Muscle layer of colon (tissue), 2 donors: ENCODE measurements around the gene SLC9B1.
A peak's percentile ranks its signal among the peaks of the same experiment; 100 is the strongest.
"Not testable (repeated sequence)": the region's sequence is repeated elsewhere in the genome, so short reads cannot be mapped to it uniquely, and the experiment has no call there.

ENCODE experiments used
- H3K27ac ChIP-seq: one replicate; pipeline ENCODE4 v1.7.0; 2013; ENCODE audit warnings: low read depth, mild to moderate bottlenecking, low read length, moderate library complexity
- H3K27me3 ChIP-seq, 2 donors: one replicate each; pipeline ENCODE4 v1.7.0; 2013; ENCODE audit warnings: low read length in 2 of 2, mild to moderate bottlenecking in 2 of 2; ENCODE audit not compliant: insufficient read depth in 2 of 2, control insufficient read depth in 1 of 2
- H3K36me3 ChIP-seq: one replicate; pipeline ENCODE4 v1.7.0; 2013; ENCODE audit warnings: mild to moderate bottlenecking, low read length; ENCODE audit not compliant: insufficient read depth
- H3K4me1 ChIP-seq: one replicate; pipeline ENCODE4 v1.7.0; 2013; ENCODE audit warnings: mild to moderate bottlenecking, low read length; ENCODE audit not compliant: insufficient read depth
- H3K4me3 ChIP-seq, 2 donors: one replicate each; pipeline ENCODE4 v1.7.0; 2013; ENCODE audit warnings: low read length in 2 of 2, low read depth in 1 of 2, mild to moderate bottlenecking in 1 of 2, moderate library complexity in 1 of 2
- H3K9ac ChIP-seq: one replicate; pipeline ENCODE4 v1.7.0; 2013; ENCODE audit warnings: low read length
- H3K9me3 ChIP-seq: one replicate; pipeline ENCODE4 v1.7.0; 2013; ENCODE audit warnings: mild to moderate bottlenecking, low read length
- donor health status: abdominal sarcoma.
- donor health status: Adenocarcinoma of cecum.

Gene SLC9B1

GRCh38 chr4:102869569-102870197 is 149.8 kb downstream of the SLC9B1 start:
- Histone ChIP-seq H3K4me3 (peak overlapping the region; percentile 97 to 98), H3K9me3 (no peaks in the 10 kb centered on the region), H3K27ac (peak overlapping the region; percentile 99), H3K4me1 (peaks cover 6% of the 10 kb centered on the region), H3K27me3 (no peaks in the 10 kb centered on the region), H3K9ac (peak overlapping the region; percentile 88), H3K36me3 (no peaks in the 10 kb centered on the region)

GRCh38 chr4:102868781-102869568 is 150.5 kb downstream of the SLC9B1 start, which contains the start of gene CISD2:
Gene CISD2 (plus strand): TSS chr4:102868992. CDS start chr4:102869085, 93 bp downstream.
- Histone ChIP-seq H3K27ac (peak within 1 kb of the TSS; percentile 99), H3K27me3 (no peaks in the 10 kb centered on the region), H3K9ac (peak within 1 kb of the TSS; percentile 88), H3K4me1 (peaks cover 6% of the 10 kb centered on the region), H3K36me3 (no peaks in the 10 kb centered on the region), H3K9me3 (no peaks in the 10 kb centered on the region), H3K4me3 (peak within 1 kb of the TSS; percentile 97 to 98)

GRCh38 chr4:102868153-102868780 is 151.2 kb downstream of the SLC9B1 start:
- Histone ChIP-seq H3K27me3 (no peaks in the 10 kb centered on the region), H3K4me1 (peaks cover 6% of the 10 kb centered on the region), H3K9me3 (no peaks in the 10 kb centered on the region), H3K27ac (peak overlapping the region; percentile 99), H3K36me3 (no peaks in the 10 kb centered on the region), H3K4me3 (peak overlapping the region; percentile 97 to 98), H3K9ac (peak overlapping the region; percentile 58)

- H3K4me3 ChIP-seq = peak overlapping the region; percentile 97 to 98
- H3K27me3 ChIP-seq = no peaks in the 10 kb centered on the region
- no peaks in the 10 kb centered on the region for H3K9me3 ChIP-seq
- H3K36me3 ChIP-seq = no peaks in the 10 kb centered on the region
- H3K27ac ChIP-seq = no peak overlapping the region
- H3K4me1 ChIP-seq = peaks cover 6% of the 10 kb centered on the region
- H3K9ac ChIP-seq = no peak overlapping the region
Measured at GRCh38 chr4:102867278-102868152, 152.0 kb downstream of the SLC9B1 start.

GRCh38 chr4:102865327-102865726 is 154.2 kb downstream of the SLC9B1 start:
- H3K9me3 ChIP-seq, H3K9ac ChIP-seq, H3K27ac ChIP-seq, H3K27me3 ChIP-seq, H3K36me3 ChIP-seq, H3K4me1 ChIP-seq, H3K4me3 ChIP-seq: not testable (repeated sequence)

GRCh38 chr4:102862747-102863146 is 156.8 kb downstream of the SLC9B1 start:
- Histone ChIP-seq H3K27me3 (no peaks in the 10 kb centered on the region), H3K27ac (no peak overlapping the region), H3K36me3 (no peaks in the 10 kb centered on the region), H3K4me1 (no peaks in the 10 kb centered on the region), H3K9me3 (peaks cover 8% of the 10 kb centered on the region), H3K4me3 (no peak overlapping the region), H3K9ac (no peak overlapping the region)

- no peak overlapping the region for H3K27ac ChIP-seq
- no peak overlapping the region for H3K4me3 ChIP-seq
- peaks cover 8% of the 10 kb centered on the region for H3K9me3 ChIP-seq
- no peaks in the 10 kb centered on the region for H3K27me3 ChIP-seq
- no peaks in the 10 kb centered on the region for H3K36me3 ChIP-seq
- no peaks in the 10 kb centered on the region for H3K4me1 ChIP-seq
- H3K9ac ChIP-seq = no peak overlapping the region
Measured at GRCh38 chr4:102862016-102862415, 157.5 kb downstream of the SLC9B1 start.

GRCh38 chr4:102860611-102861324 is 158.7 kb downstream of the SLC9B1 start:
- Histone ChIP-seq H3K9me3 (peaks cover 8% of the 10 kb centered on the region), H3K27ac (no peak overlapping the region), H3K36me3 (no peaks in the 10 kb centered on the region), H3K4me1 (no peaks in the 10 kb centered on the region), H3K27me3 (no peaks in the 10 kb centered on the region), H3K4me3 (no peak overlapping the region), H3K9ac (no peak overlapping the region)

- H3K4me3 ChIP-seq = no peak overlapping the region
- H3K36me3 ChIP-seq = no peaks in the 10 kb centered on the region
- H3K9me3 ChIP-seq = peaks cover 8% of the 10 kb centered on the region
- H3K27me3 ChIP-seq = no peaks in the 10 kb centered on the region
- H3K9ac ChIP-seq = no peak overlapping the region
- no peaks in the 10 kb centered on the region for H3K4me1 ChIP-seq
- H3K27ac ChIP-seq = no peak overlapping the region
Measured at GRCh38 chr4:102858828-102859464, 160.6 kb downstream of the SLC9B1 start.
